WTC11 (cell line): ENCODE measurements around the gene MRPL55. TPM values are rescaled to one million over a fixed set of nuclear protein-coding genes. Genes with fewer than 3 reads are reported as not detected.

ENCODE experiments used
- ATAC-seq: fragments of 200-7000 bp; cut with Tn5 transposase; 2 replicates; pipeline ENCODE4 v1.10.0; 2021; ENCODE audit warnings: mild to moderate bottlenecking, moderate library complexity
- CTCF ChIA-PET: fragments of 300-600 bp; sonication (Branson Sonifier 250); formaldehyde crosslinking; loops from one replicate; lab custom pipeline; 2021; ENCODE audit warnings: antibody characterized with exemption; lab: Charles Lee
- POLR2A ChIA-PET: fragments of 350-600 bp; sonication (Branson Sonifier 250); formaldehyde crosslinking; loops from one replicate; lab custom pipeline; 2021; ENCODE audit warnings: antibody characterized with exemption; lab: Charles Lee
- DNase-seq: peaks from one replicate; pipeline ENCODE4 v3.0.0; 2021; ENCODE audit warnings: low spot score
- H3K27ac Mint-ChIP-seq: 2 replicates; pipeline ENCODE4 v1.8.0; 2021; ENCODE audit warnings: mixed read lengths
- H3K27me3 Mint-ChIP-seq: 2 replicates; pipeline ENCODE4 v1.8.0; 2021; ENCODE audit warnings: low read depth, mild to moderate bottlenecking, moderate library complexity, mixed read lengths
- H3K36me3 Mint-ChIP-seq: 2 replicates; pipeline ENCODE4 v1.8.0; 2021; ENCODE audit warnings: mixed read lengths
- H3K4me1 Mint-ChIP-seq: 2 replicates; pipeline ENCODE4 v1.8.0; 2022; ENCODE audit warnings: mixed read lengths
- H3K4me3 Mint-ChIP-seq: 2 replicates; pipeline ENCODE4 v1.8.0; 2021; ENCODE audit warnings: mild to moderate bottlenecking, moderate library complexity, mixed read lengths
- H3K9me3 Mint-ChIP-seq: 2 replicates; pipeline ENCODE4 v1.8.0; 2021; ENCODE audit warnings: mixed read lengths
- CREB1 ChIP-seq: sonication (generic); formaldehyde crosslinking; IDR thresholded peaks from 2 replicates; pipeline ENCODE4 v1.8.0; 2023; ENCODE audit warnings: mild to moderate bottlenecking, missing genetic modification reagents
- ESRRA ChIP-seq: sonication (generic); formaldehyde crosslinking; IDR thresholded peaks from 2 replicates; pipeline ENCODE4 v1.8.1; 2022; ENCODE audit warnings: mild to moderate bottlenecking, missing genetic modification reagents, borderline replicate concordance
- FOXP1 ChIP-seq: sonication (generic); formaldehyde crosslinking; IDR thresholded peaks from 2 replicates; pipeline ENCODE4 v1.8.0; 2022; ENCODE audit warnings: missing genetic modification reagents, mild to moderate bottlenecking, moderate library complexity, borderline replicate concordance
- GABPB1 ChIP-seq: sonication (generic); formaldehyde crosslinking; IDR thresholded peaks from 2 replicates; pipeline ENCODE4 v1.8.1; 2023; ENCODE audit warnings: mild to moderate bottlenecking, missing genetic modification reagents
- NFATC4 ChIP-seq: fragments of 250-450 bp; sonication (Bioruptor Pico); IDR thresholded peaks from 2 replicates; pipeline ENCODE4 v1.9.0; 2021; ENCODE audit warnings: mild to moderate bottlenecking
- TEAD1 ChIP-seq: sonication (generic); formaldehyde crosslinking; IDR thresholded peaks from 2 replicates; pipeline ENCODE4 v1.8.0; 2022; ENCODE audit warnings: mild to moderate bottlenecking, missing genetic modification reagents
- TP53 ChIP-seq: sonication (generic); formaldehyde crosslinking; IDR thresholded peaks from 2 replicates; pipeline ENCODE4 v1.8.1; 2023; ENCODE audit warnings: mild to moderate bottlenecking, missing genetic modification reagents
- ZNF138 ChIP-seq: sonication (generic); formaldehyde crosslinking; conservative IDR thresholded peaks from 2 replicates; pipeline ENCODE4 v1.8.1; 2022; ENCODE audit warnings: mild to moderate bottlenecking, moderate library complexity, missing genetic modification reagents
- ZNF219 ChIP-seq: sonication (generic); formaldehyde crosslinking; IDR thresholded peaks from 2 replicates; pipeline ENCODE4 v1.8.0; 2023; ENCODE audit warnings: missing genetic modification reagents, mild to moderate bottlenecking, borderline replicate concordance
- ZNF396 ChIP-seq: fragments of 250-450 bp; sonication (Bioruptor Pico); IDR thresholded peaks from 2 replicates; pipeline ENCODE4 v1.8.0; 2021; ENCODE audit warnings: mild to moderate bottlenecking, moderate library complexity, borderline replicate concordance
- total RNA-seq: library from RNA; stranded (reverse); gene quantifications from 3 replicates; pipeline ENCODE4 v1.2.3, GENCODE V29; 2021
- TF ChIP-seq, protein P1 (sequence below): fragments of 250-450 bp; sonication (Bioruptor Pico); IDR thresholded peaks from 2 replicates; pipeline ENCODE4 v2.1.2; 2022; ENCODE audit warnings: mild to moderate bottlenecking, moderate library complexity
- TF ChIP-seq, protein P2 (sequence below): sonication (generic); formaldehyde crosslinking; conservative IDR thresholded peaks from 2 replicates; pipeline ENCODE4 v1.8.1; 2022; ENCODE audit warnings: mild to moderate bottlenecking, missing genetic modification reagents
- TF ChIP-seq, protein P3 (sequence below): fragments of 250-450 bp; sonication (Bioruptor Pico); IDR thresholded peaks from 2 replicates; pipeline ENCODE4 v1.9.0; 2021; ENCODE audit warnings: moderate library complexity, mild to moderate bottlenecking, inconsistent platforms, borderline replicate concordance
- TF ChIP-seq, protein P4 (sequence below): sonication (generic); formaldehyde crosslinking; IDR thresholded peaks from 2 replicates; pipeline ENCODE4 v1.8.1; 2023; ENCODE audit warnings: mild to moderate bottlenecking, missing genetic modification reagents, moderate library complexity
- TF ChIP-seq, protein P5 (sequence below): sonication (generic); formaldehyde crosslinking; conservative IDR thresholded peaks from 2 replicates; pipeline ENCODE4 v1.8.1; 2023; ENCODE audit warnings: mild to moderate bottlenecking, low read depth, missing genetic modification reagents, moderate library complexity
- TF ChIP-seq, protein P6 (sequence below): sonication (generic); formaldehyde crosslinking; IDR thresholded peaks from 2 replicates; pipeline ENCODE4 v1.8.1; 2022; ENCODE audit warnings: low read depth, mild to moderate bottlenecking, moderate library complexity, missing genetic modification reagents, borderline replicate concordance
- TF ChIP-seq, protein P7 (sequence below): sonication (generic); formaldehyde crosslinking; IDR thresholded peaks from 2 replicates; pipeline ENCODE4 v1.8.1; 2023; ENCODE audit warnings: mild to moderate bottlenecking, moderate library complexity, missing genetic modification reagents
- TF ChIP-seq, protein P8 (sequence below): sonication (generic); formaldehyde crosslinking; IDR thresholded peaks from 2 replicates; pipeline ENCODE4 v1.8.0; 2023; ENCODE audit warnings: missing genetic modification reagents

Gene MRPL55
- total RNA-seq, 1 experiment from 2014 or later = 66.9 TPM

DNA sequence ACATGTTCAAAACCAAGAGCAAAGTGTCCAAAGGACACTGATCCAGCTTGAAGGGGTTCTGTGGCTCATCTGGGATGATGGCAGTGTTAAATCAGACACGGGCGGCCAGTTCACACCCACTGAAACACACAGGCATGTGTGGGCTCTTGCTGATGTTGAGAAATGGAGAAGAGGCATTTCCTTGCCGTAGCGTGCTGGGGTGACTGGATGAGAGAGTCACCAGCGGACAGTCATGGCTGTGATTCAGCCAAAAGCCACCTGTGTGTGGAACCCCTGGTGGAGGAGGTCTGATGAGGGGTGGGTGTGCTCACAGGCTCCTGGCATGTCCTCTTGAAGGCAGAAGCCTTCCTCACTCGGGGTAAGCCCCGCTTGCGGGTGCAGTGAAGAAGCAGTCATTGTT, 13.2 kb downstream of the MRPL55 start:
- Mint-ChIP-seq H3K4me1 (peaks cover 4% of the 10 kb centered on the region), H3K36me3 (peaks cover 55% of the 10 kb centered on the region), H3K9me3 (peaks cover 11% of the 10 kb centered on the region), H3K27ac (peak overlapping the region; percentile 91), H3K4me3 (no peak overlapping the region), H3K27me3 (no peaks in the 10 kb centered on the region)
- ATAC-seq (no peak), DNase-seq (no peak)
- ChIA-PET CTCF (no interaction called here), POLR2A (no interaction called here)
- TF ChIP-seq ZNF138 = no peak
- TF ChIP-seq, protein P1, sequence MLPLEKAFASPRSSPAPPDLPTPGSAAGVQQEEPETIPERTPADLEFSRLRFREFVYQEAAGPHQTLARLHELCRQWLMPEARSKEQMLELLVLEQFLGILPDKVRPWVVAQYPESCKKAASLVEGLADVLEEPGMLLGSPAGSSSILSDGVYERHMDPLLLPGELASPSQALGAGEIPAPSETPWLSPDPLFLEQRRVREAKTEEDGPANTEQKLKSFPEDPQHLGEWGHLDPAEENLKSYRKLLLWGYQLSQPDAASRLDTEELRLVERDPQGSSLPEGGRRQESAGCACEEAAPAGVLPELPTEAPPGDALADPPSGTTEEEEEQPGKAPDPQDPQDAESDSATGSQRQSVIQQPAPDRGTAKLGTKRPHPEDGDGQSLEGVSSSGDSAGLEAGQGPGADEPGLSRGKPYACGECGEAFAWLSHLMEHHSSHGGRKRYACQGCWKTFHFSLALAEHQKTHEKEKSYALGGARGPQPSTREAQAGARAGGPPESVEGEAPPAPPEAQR (CRISPR knock-in tag) = no peak
- TF ChIP-seq NFATC4 = no peak
- no peak for TF ChIP-seq ESRRA (CRISPR knock-in tag)
- TF ChIP-seq, protein P2, sequence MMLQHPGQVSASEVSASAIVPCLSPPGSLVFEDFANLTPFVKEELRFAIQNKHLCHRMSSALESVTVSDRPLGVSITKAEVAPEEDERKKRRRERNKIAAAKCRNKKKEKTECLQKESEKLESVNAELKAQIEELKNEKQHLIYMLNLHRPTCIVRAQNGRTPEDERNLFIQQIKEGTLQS = no peak
- no peak for TF ChIP-seq TEAD1 (CRISPR knock-in tag)
- no peak for TF ChIP-seq CREB1
- TF ChIP-seq, protein P3, sequence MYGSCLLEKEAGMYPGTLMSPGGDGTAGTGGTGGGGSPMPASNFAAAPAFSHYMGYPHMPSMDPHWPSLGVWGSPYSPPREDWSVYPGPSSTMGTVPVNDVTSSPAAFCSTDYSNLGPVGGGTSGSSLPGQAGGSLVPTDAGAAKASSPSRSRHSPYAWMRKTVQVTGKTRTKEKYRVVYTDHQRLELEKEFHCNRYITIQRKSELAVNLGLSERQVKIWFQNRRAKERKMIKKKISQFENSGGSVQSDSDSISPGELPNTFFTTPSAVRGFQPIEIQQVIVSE (CRISPR knock-in tag) = no peak
- TF ChIP-seq ZNF396 = no peak
- TF ChIP-seq, protein P4, sequence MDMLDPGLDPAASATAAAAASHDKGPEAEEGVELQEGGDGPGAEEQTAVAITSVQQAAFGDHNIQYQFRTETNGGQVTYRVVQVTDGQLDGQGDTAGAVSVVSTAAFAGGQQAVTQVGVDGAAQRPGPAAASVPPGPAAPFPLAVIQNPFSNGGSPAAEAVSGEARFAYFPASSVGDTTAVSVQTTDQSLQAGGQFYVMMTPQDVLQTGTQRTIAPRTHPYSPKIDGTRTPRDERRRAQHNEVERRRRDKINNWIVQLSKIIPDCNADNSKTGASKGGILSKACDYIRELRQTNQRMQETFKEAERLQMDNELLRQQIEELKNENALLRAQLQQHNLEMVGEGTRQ (CRISPR knock-in tag) = no peak
- TF ChIP-seq ZNF219 = no peak
- TF ChIP-seq, protein P5, sequence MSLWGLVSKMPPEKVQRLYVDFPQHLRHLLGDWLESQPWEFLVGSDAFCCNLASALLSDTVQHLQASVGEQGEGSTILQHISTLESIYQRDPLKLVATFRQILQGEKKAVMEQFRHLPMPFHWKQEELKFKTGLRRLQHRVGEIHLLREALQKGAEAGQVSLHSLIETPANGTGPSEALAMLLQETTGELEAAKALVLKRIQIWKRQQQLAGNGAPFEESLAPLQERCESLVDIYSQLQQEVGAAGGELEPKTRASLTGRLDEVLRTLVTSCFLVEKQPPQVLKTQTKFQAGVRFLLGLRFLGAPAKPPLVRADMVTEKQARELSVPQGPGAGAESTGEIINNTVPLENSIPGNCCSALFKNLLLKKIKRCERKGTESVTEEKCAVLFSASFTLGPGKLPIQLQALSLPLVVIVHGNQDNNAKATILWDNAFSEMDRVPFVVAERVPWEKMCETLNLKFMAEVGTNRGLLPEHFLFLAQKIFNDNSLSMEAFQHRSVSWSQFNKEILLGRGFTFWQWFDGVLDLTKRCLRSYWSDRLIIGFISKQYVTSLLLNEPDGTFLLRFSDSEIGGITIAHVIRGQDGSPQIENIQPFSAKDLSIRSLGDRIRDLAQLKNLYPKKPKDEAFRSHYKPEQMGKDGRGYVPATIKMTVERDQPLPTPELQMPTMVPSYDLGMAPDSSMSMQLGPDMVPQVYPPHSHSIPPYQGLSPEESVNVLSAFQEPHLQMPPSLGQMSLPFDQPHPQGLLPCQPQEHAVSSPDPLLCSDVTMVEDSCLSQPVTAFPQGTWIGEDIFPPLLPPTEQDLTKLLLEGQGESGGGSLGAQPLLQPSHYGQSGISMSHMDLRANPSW = no peak
- TF ChIP-seq, protein P6, sequence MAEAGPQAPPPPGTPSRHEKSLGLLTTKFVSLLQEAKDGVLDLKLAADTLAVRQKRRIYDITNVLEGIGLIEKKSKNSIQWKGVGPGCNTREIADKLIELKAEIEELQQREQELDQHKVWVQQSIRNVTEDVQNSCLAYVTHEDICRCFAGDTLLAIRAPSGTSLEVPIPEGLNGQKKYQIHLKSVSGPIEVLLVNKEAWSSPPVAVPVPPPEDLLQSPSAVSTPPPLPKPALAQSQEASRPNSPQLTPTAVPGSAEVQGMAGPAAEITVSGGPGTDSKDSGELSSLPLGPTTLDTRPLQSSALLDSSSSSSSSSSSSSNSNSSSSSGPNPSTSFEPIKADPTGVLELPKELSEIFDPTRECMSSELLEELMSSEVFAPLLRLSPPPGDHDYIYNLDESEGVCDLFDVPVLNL (CRISPR knock-in tag) = no peak
- no peak for TF ChIP-seq TP53
- TF ChIP-seq, protein P7, sequence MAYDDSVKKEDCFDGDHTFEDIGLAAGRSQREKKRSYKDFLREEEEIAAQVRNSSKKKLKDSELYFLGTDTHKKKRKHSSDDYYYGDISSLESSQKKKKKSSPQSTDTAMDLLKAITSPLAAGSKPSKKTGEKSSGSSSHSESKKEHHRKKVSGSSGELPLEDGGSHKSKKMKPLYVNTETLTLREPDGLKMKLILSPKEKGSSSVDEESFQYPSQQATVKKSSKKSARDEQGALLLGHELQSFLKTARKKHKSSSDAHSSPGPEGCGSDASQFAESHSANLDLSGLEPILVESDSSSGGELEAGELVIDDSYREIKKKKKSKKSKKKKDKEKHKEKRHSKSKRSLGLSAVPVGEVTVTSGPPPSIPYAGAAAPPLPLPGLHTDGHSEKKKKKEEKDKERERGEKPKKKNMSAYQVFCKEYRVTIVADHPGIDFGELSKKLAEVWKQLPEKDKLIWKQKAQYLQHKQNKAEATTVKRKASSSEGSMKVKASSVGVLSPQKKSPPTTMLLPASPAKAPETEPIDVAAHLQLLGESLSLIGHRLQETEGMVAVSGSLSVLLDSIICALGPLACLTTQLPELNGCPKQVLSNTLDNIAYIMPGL (CRISPR knock-in tag) = no peak

DNA sequence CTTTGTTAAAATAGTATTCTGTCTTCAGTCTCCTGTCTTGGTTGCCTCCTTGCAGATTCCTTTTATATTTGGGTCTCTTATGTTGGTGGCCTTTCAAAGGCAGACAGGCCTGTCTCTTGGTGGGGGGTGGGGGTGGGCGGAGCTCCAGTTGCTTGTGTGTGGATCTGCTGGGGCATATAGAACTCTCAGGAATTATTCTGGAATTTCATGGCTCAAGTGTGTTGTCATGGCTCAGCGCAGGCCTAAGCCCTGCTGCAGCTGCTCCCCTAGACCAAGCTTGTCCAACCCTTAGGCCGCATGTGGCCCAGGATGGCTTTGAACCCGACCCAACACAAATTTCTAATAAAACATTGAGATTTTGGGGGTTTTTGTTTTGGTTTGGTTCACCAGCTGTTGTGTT, 13.9 kb downstream of the MRPL55 start:
- Mint-ChIP-seq H3K4me1 (peaks cover 4% of the 10 kb centered on the region), H3K4me3 (no peak overlapping the region), H3K27me3 (no peaks in the 10 kb centered on the region), H3K36me3 (peaks cover 55% of the 10 kb centered on the region), H3K27ac (no peak overlapping the region), H3K9me3 (peaks cover 11% of the 10 kb centered on the region)
- DNase-seq = no peak
- CTCF ChIA-PET = no interaction called here
- ATAC-seq = no peak
- POLR2A ChIA-PET = no interaction called here
- TF ChIP-seq, protein P5 = no peak
- TF ChIP-seq TEAD1 (CRISPR knock-in tag) (no peak), GABPB1 (CRISPR knock-in tag) (no peak), FOXP1 (no peak)
- TF ChIP-seq, protein P1 (CRISPR knock-in tag) = no peak
- TF ChIP-seq, protein P8, sequence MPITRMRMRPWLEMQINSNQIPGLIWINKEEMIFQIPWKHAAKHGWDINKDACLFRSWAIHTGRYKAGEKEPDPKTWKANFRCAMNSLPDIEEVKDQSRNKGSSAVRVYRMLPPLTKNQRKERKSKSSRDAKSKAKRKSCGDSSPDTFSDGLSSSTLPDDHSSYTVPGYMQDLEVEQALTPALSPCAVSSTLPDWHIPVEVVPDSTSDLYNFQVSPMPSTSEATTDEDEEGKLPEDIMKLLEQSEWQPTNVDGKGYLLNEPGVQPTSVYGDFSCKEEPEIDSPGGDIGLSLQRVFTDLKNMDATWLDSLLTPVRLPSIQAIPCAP (CRISPR knock-in tag) = no peak
